CD4-positive, alpha-beta memory T cell (primary cell): ENCODE results near the gene BTC. TPM values are rescaled to one million over a fixed set of nuclear protein-coding genes. Genes with fewer than 3 reads are reported as not detected.

Experiments used
- CTCF ChIA-PET: fragments of 350-600 bp; sonication (Branson Sonifier 250); formaldehyde crosslinking; loops from one replicate; lab custom pipeline; 2021; ENCODE audit warnings: inconsistent platforms; ENCODE audit not compliant: partially characterized antibody; lab: Charles Lee
- POLR2A ChIA-PET: fragments of 350-600 bp; sonication (Branson Sonifier 250); formaldehyde crosslinking; loops from one replicate; lab custom pipeline; 2021; ENCODE audit not compliant: partially characterized antibody; lab: Charles Lee
- DNase-seq, 5 donors: peaks; one replicate each; pipeline versions ENCODE4 v3.0.0 to v3.0.0-alpha.2; 2020 to 2022; ENCODE audit warnings: mixed read lengths in 1 of 5
- H3K27ac ChIP-seq: one replicate; pipeline ENCODE4 v1.7.0; 2013; ENCODE audit warnings: low read depth, low read length
- H3K27me3 ChIP-seq: 2 replicates; pipeline ENCODE4 v1.7.0; 2013; ENCODE audit warnings: mild to moderate bottlenecking, low read length, moderate library complexity; ENCODE audit not compliant: insufficient read depth
- H3K36me3 ChIP-seq: 2 replicates; pipeline ENCODE4 v1.7.0; 2013; ENCODE audit warnings: mild to moderate bottlenecking, low read length, moderate library complexity; ENCODE audit not compliant: insufficient read depth
- H3K4me1 ChIP-seq: 2 replicates; pipeline ENCODE4 v1.7.0; 2013; ENCODE audit warnings: mild to moderate bottlenecking, low read length, moderate library complexity; ENCODE audit not compliant: insufficient read depth
- H3K4me3 ChIP-seq, 2 donors: one replicate each; pipeline ENCODE4 v1.7.0; 2013; ENCODE audit warnings: low read length in 2 of 2, mild to moderate bottlenecking in 1 of 2
- H3K9me3 ChIP-seq, 2 donors: one replicate each; pipeline ENCODE4 v1.7.0; 2013; ENCODE audit warnings: low read length in 2 of 2, control low read depth in 1 of 2; ENCODE audit not compliant: control insufficient read depth in 1 of 2
- H3K27ac Mint-ChIP-seq, 7 donors: one replicate each; pipeline ENCODE4 v1.8.0; 2020 to 2021; ENCODE audit warnings: mixed read lengths in 7 of 7, mild to moderate bottlenecking in 6 of 7, inconsistent platforms in 3 of 7, moderate library complexity in 3 of 7
- H3K27me3 Mint-ChIP-seq, 2 donors: one replicate each; pipeline ENCODE4 v1.8.0; 2020 to 2021; ENCODE audit warnings: mixed read lengths in 2 of 2
- H3K36me3 Mint-ChIP-seq, 2 donors: one replicate each; pipeline ENCODE4 v1.8.0; 2020 to 2021; ENCODE audit warnings: mixed read lengths in 2 of 2, inconsistent platforms in 1 of 2, mild to moderate bottlenecking in 1 of 2
- H3K4me1 Mint-ChIP-seq, 4 donors: one replicate each; pipeline ENCODE4 v1.8.0; 2020 to 2021; ENCODE audit warnings: mixed read lengths in 4 of 4, mild to moderate bottlenecking in 1 of 4
- H3K4me3 Mint-ChIP-seq, 8 donors: one replicate each; pipeline ENCODE4 v1.8.0; 2020 to 2021; ENCODE audit warnings: mixed read lengths in 8 of 8, mild to moderate bottlenecking in 7 of 8, moderate library complexity in 6 of 8, inconsistent platforms in 3 of 8
- H3K9me3 Mint-ChIP-seq, 8 donors: one replicate each; pipeline ENCODE4 v1.8.0; 2020 to 2021; ENCODE audit warnings: mixed read lengths in 8 of 8, mild to moderate bottlenecking in 5 of 8, inconsistent platforms in 3 of 8, moderate library complexity in 1 of 8
- intact Hi-C: fragments of 100-400 bp; cut with micrococcal nuclease; formaldehyde crosslinking; loops from one replicate; pipeline ENCODE4 v1.15.1; 2023
- polyA plus RNA-seq, 2 donors: library from polyadenylated mRNA; unstranded; fragments of 300-500 nt; fragmentation: Illumina TruSeq; gene quantifications; one replicate each; pipeline ENCODE4 v1.2.3, GENCODE V29; 2021
- total RNA-seq, 2 experiments: library from RNA; stranded (reverse); gene quantifications; one replicate each; pipeline ENCODE4 v1.2.3, GENCODE V29; 2021

The BTC gene
- total RNA-seq, result not detected
- not detected for polyA plus RNA-seq

- H3K4me1 ChIP-seq, result no peaks in the 10 kb centered on the region
- peaks cover 17 to 44% of the 10 kb centered on the region in 2 donors for H3K27me3 Mint-ChIP-seq
- H3K27ac Mint-ChIP-seq, result no peak within 1 kb of the TSS
- H3K36me3 Mint-ChIP-seq, result no peaks in the 10 kb centered on the region
- ChIA-PET CTCF (no interaction called here), POLR2A (no interaction called here)
- peaks cover 12% of the 10 kb centered on the region for H3K27me3 ChIP-seq
- H3K27ac ChIP-seq, result no peak within 1 kb of the TSS
- DNase-seq, result no peak
- intact Hi-C loops, result no loop called here
- H3K9me3 ChIP-seq, result no peaks in the 10 kb centered on the region
- no peak within 1 kb of the TSS for H3K4me3 ChIP-seq
- H3K36me3 ChIP-seq, result no peaks in the 10 kb centered on the region
- H3K9me3 Mint-ChIP-seq, result peaks cover 0 to 7% (median 1%) of the 10 kb centered on the region in 8 donors
- peaks cover 0 to 2% (median under 1%) of the 10 kb centered on the region in 4 donors for H3K4me1 Mint-ChIP-seq
- peak within 1 kb of the TSS; percentile 7 to 72 (median 50) for H3K4me3 Mint-ChIP-seq
These were observed at the start of gene BTC for GRCh38 chr4:74794382-74795010. BTC (minus strand) TSS chr4:74794523; CDS start chr4:74794325, 198 bp downstream.

GRCh38 chr4:74840936-74841509 lies 46.7 kb upstream of the BTC start:
- H3K27ac Mint-ChIP-seq, result no peak overlapping the region
- H3K4me1 Mint-ChIP-seq, result no peaks in the 10 kb centered on the region
- no peaks in the 10 kb centered on the region for H3K36me3 ChIP-seq
- peaks cover 0 to 5% (median 0%) of the 10 kb centered on the region in 8 donors for H3K9me3 Mint-ChIP-seq
- no peaks in the 10 kb centered on the region for H3K36me3 Mint-ChIP-seq
- no peaks in the 10 kb centered on the region for H3K9me3 ChIP-seq
- H3K27me3 ChIP-seq, result no peaks in the 10 kb centered on the region
- intact Hi-C loops, result no loop called here
- no peak overlapping the region for H3K4me3 ChIP-seq
- ChIA-PET CTCF (no interaction called here), POLR2A (no interaction called here)
- no peak overlapping the region for H3K4me3 Mint-ChIP-seq
- H3K27me3 Mint-ChIP-seq, result peaks cover 0 to 2% of the 10 kb centered on the region in 2 donors
- no peak overlapping the region for H3K27ac ChIP-seq
- no peak for DNase-seq
- H3K4me1 ChIP-seq, result no peaks in the 10 kb centered on the region

- H3K4me1 ChIP-seq, result no peaks in the 10 kb centered on the region
- no peaks in the 10 kb centered on the region for H3K4me1 Mint-ChIP-seq
- ChIA-PET POLR2A (no interaction called here), CTCF (no interaction called here)
- H3K27ac Mint-ChIP-seq, result no peak overlapping the region
- peaks cover 1 to 2% of the 10 kb centered on the region in 2 donors for H3K27me3 Mint-ChIP-seq
- H3K4me3 ChIP-seq, result no peak overlapping the region
- intact Hi-C loops, result no loop called here
- H3K27me3 ChIP-seq, result no peaks in the 10 kb centered on the region
- DNase-seq, result no peak
- no peaks in the 10 kb centered on the region for H3K36me3 ChIP-seq
- H3K36me3 Mint-ChIP-seq, result no peaks in the 10 kb centered on the region
- H3K9me3 Mint-ChIP-seq, result peaks cover 0 to 3% (median 0%) of the 10 kb centered on the region in 8 donors
- no peak overlapping the region for H3K4me3 Mint-ChIP-seq
- no peaks in the 10 kb centered on the region for H3K9me3 ChIP-seq
- no peak overlapping the region for H3K27ac ChIP-seq
These were observed 44.5 kb upstream of the BTC start for GRCh38 chr4:74838746-74839370.

- no peak overlapping the region for H3K27ac Mint-ChIP-seq
- intact Hi-C loops, result no loop called here
- ChIA-PET POLR2A (no interaction called here), CTCF (no interaction called here)
- H3K36me3 Mint-ChIP-seq, result no peaks in the 10 kb centered on the region
- H3K27me3 Mint-ChIP-seq, result peaks cover 1 to 3% of the 10 kb centered on the region in 2 donors
- H3K4me3 ChIP-seq, result no peak overlapping the region
- DNase-seq, result no peak
- no peaks in the 10 kb centered on the region for H3K36me3 ChIP-seq
- H3K27me3 ChIP-seq, result no peaks in the 10 kb centered on the region
- no peaks in the 10 kb centered on the region for H3K4me1 ChIP-seq
- no peak overlapping the region for H3K27ac ChIP-seq
- no peaks in the 10 kb centered on the region for H3K9me3 ChIP-seq
- H3K4me3 Mint-ChIP-seq, result no peak overlapping the region
- peaks cover 3 to 15% (median 9%) of the 10 kb centered on the region in 8 donors for H3K9me3 Mint-ChIP-seq
- no peaks in the 10 kb centered on the region for H3K4me1 Mint-ChIP-seq
These were observed 36.6 kb upstream of the BTC start for GRCh38 chr4:74830928-74831327.

GRCh38 chr4:74823194-74823593 lies 28.9 kb upstream of the BTC start:
- H3K36me3 ChIP-seq, result no peaks in the 10 kb centered on the region
- H3K27me3 Mint-ChIP-seq, result peaks cover 0 to 3% of the 10 kb centered on the region in 2 donors
- H3K4me1 ChIP-seq, result no peaks in the 10 kb centered on the region
- H3K4me3 ChIP-seq, result no peak overlapping the region
- CTCF ChIA-PET, result no interaction called here
- no peaks in the 10 kb centered on the region for H3K27me3 ChIP-seq
- no peaks in the 10 kb centered on the region for H3K4me1 Mint-ChIP-seq
- intact Hi-C loops, result no loop called here
- no peak overlapping the region for H3K27ac Mint-ChIP-seq
- no peak for DNase-seq
- peaks cover 0 to 9% (median under 1%) of the 10 kb centered on the region in 8 donors for H3K9me3 Mint-ChIP-seq
- no peaks in the 10 kb centered on the region for H3K9me3 ChIP-seq
- H3K4me3 Mint-ChIP-seq, result no peak overlapping the region
- POLR2A ChIA-PET, result no interaction called here
- H3K27ac ChIP-seq, result no peak overlapping the region
- no peaks in the 10 kb centered on the region for H3K36me3 Mint-ChIP-seq

GRCh38 chr4:74822603-74823002 lies 28.3 kb upstream of the BTC start:
- intact Hi-C loops, result no loop called here
- no peaks in the 10 kb centered on the region for H3K4me1 ChIP-seq
- H3K27ac ChIP-seq, result no peak overlapping the region
- CTCF ChIA-PET, result interaction anchor here (0.5 kb wide), 1 partner anchor 445 kb away, joined by 3 read pairs; no protein-coding TSS in a partner anchor
- no peak for DNase-seq
- H3K4me3 Mint-ChIP-seq, result no peak overlapping the region
- POLR2A ChIA-PET, result no interaction called here
- no peak overlapping the region for H3K27ac Mint-ChIP-seq
- no peaks in the 10 kb centered on the region for H3K27me3 ChIP-seq
- H3K4me1 Mint-ChIP-seq, result no peaks in the 10 kb centered on the region
- peaks cover 0 to 9% (median 0%) of the 10 kb centered on the region in 8 donors for H3K9me3 Mint-ChIP-seq
- peaks cover 0 to 3% of the 10 kb centered on the region in 2 donors for H3K27me3 Mint-ChIP-seq
- H3K36me3 Mint-ChIP-seq, result no peaks in the 10 kb centered on the region
- H3K9me3 ChIP-seq, result no peaks in the 10 kb centered on the region
- no peak overlapping the region for H3K4me3 ChIP-seq
- no peaks in the 10 kb centered on the region for H3K36me3 ChIP-seq

- H3K27ac Mint-ChIP-seq, result no peak overlapping the region
- H3K27ac ChIP-seq, result no peak overlapping the region
- H3K27me3 ChIP-seq, result no peaks in the 10 kb centered on the region
- no peaks in the 10 kb centered on the region for H3K4me1 ChIP-seq
- H3K9me3 Mint-ChIP-seq, result peaks cover 0 to 4% (median 0%) of the 10 kb centered on the region in 8 donors
- H3K36me3 Mint-ChIP-seq, result no peaks in the 10 kb centered on the region
- CTCF ChIA-PET, result no interaction called here
- H3K4me3 ChIP-seq, result no peak overlapping the region
- no peak overlapping the region for H3K4me3 Mint-ChIP-seq
- H3K36me3 ChIP-seq, result no peaks in the 10 kb centered on the region
- no peaks in the 10 kb centered on the region for H3K9me3 ChIP-seq
- POLR2A ChIA-PET, result no interaction called here
- DNase-seq, result no peak
- no peaks in the 10 kb centered on the region for H3K4me1 Mint-ChIP-seq
- H3K27me3 Mint-ChIP-seq, result peaks cover 2 to 3% of the 10 kb centered on the region in 2 donors
- intact Hi-C loops, result no loop called here
These were observed 27.2 kb upstream of the BTC start for GRCh38 chr4:74821541-74821940.
